GM19099 (cell line): ENCODE data around the gene KAZN.

Experiments
- POLR2A ChIP-seq: IDR thresholded peaks from 3 replicates; pipeline ENCODE4 v1.6.1; 2011; ENCODE audit warnings: low read depth; ENCODE audit not compliant: insufficient read length; ENCODE audit errors: extremely low read depth

Gene KAZN

GRCh38 chr1:15064217-15064929, 465.9 kb downstream of the KAZN start:
- TF ChIP-seq POLR2A, result no peak

- no peak for TF ChIP-seq POLR2A
These were observed 466.8 kb downstream of the KAZN start for GRCh38 chr1:15065291-15065690.

GRCh38 chr1:15065736-15066135, 467.3 kb downstream of the KAZN start:
- TF ChIP-seq POLR2A, result no peak

- TF ChIP-seq POLR2A, result no peak
These were observed 467.7 kb downstream of the KAZN start for GRCh38 chr1:15066191-15066590.

GRCh38 chr1:15067148-15067547, 468.7 kb downstream of the KAZN start:
- TF ChIP-seq POLR2A, result no peak

- TF ChIP-seq POLR2A, result no peak
These were observed 469.7 kb downstream of the KAZN start for GRCh38 chr1:15068152-15068551.

- no peak for TF ChIP-seq POLR2A
These were observed 470.5 kb downstream of the KAZN start for GRCh38 chr1:15068997-15069396.

GRCh38 chr1:15070145-15070748, 471.8 kb downstream of the KAZN start:
- TF ChIP-seq POLR2A, result no peak

- no peak for TF ChIP-seq POLR2A
These were observed 473.5 kb downstream of the KAZN start for GRCh38 chr1:15071936-15072335.

- no peak for TF ChIP-seq POLR2A
These were observed 475.4 kb downstream of the KAZN start for GRCh38 chr1:15073799-15074308.

GRCh38 chr1:15075175-15075574, 476.7 kb downstream of the KAZN start:
- TF ChIP-seq POLR2A, result no peak

- no peak for TF ChIP-seq POLR2A
These were observed 477.3 kb downstream of the KAZN start for GRCh38 chr1:15075817-15076216.

- no peak for TF ChIP-seq POLR2A
These were observed 478.3 kb downstream of the KAZN start for GRCh38 chr1:15076807-15077206.

- no peak for TF ChIP-seq POLR2A
These were observed 478.9 kb downstream of the KAZN start for GRCh38 chr1:15077384-15077783.

- TF ChIP-seq POLR2A, result no peak
These were observed 482.0 kb downstream of the KAZN start for GRCh38 chr1:15080328-15081007.

- TF ChIP-seq POLR2A, result no peak
These were observed 482.6 kb downstream of the KAZN start for GRCh38 chr1:15081102-15081501.
